ENCODE measurements around the gene PDGFD.

The PDGFD gene

GRCh38 chr11:104145062-104145461 is 18.9 kb downstream of the PDGFD start:
- DNase-seq (ENCODE audit: low read depth in 2 of 2), result no peak

- DNase-seq (ENCODE audit: low read depth in 2 of 2), result no peak
These were observed 21.2 kb downstream of the PDGFD start for GRCh38 chr11:104142698-104143097.

GRCh38 chr11:104136861-104137260 is 27.1 kb downstream of the PDGFD start:
- DNase-seq (ENCODE audit: low read depth in 2 of 2), result no peak

- no peak for DNase-seq (ENCODE audit: low read depth in 2 of 2)
These were observed 29.2 kb downstream of the PDGFD start for GRCh38 chr11:104134745-104135144.

- DNase-seq (ENCODE audit: low read depth in 2 of 2), result no peak
These were observed 33.8 kb downstream of the PDGFD start for GRCh38 chr11:104130161-104130560.

- DNase-seq (ENCODE audit: low read depth in 2 of 2), result no peak
These were observed 34.8 kb downstream of the PDGFD start for GRCh38 chr11:104129145-104129544.

GRCh38 chr11:104127828-104128227 is 36.1 kb downstream of the PDGFD start:
- DNase-seq (ENCODE audit: low read depth in 2 of 2), result no peak

- no peak for DNase-seq (ENCODE audit: low read depth in 2 of 2)
These were observed 37.5 kb downstream of the PDGFD start for GRCh38 chr11:104126464-104126863.

GRCh38 chr11:104124979-104125378 is 39.0 kb downstream of the PDGFD start:
- no peak for DNase-seq (ENCODE audit: low read depth in 2 of 2)

GRCh38 chr11:104122836-104123235 is 41.1 kb downstream of the PDGFD start:
- no peak for DNase-seq (ENCODE audit: low read depth in 2 of 2)

- DNase-seq (ENCODE audit: low read depth in 2 of 2), result no peak
These were observed 41.8 kb downstream of the PDGFD start for GRCh38 chr11:104122011-104122635.

- DNase-seq (ENCODE audit: low read depth in 2 of 2), result no peak
These were observed 43.3 kb downstream of the PDGFD start for GRCh38 chr11:104120493-104121137.

- no peak for DNase-seq (ENCODE audit: low read depth in 2 of 2)
These were observed 45.7 kb downstream of the PDGFD start for GRCh38 chr11:104118105-104118744.

GRCh38 chr11:104113541-104113940 is 50.4 kb downstream of the PDGFD start:
- no peak for DNase-seq (ENCODE audit: low read depth in 2 of 2)

GRCh38 chr11:104106136-104106754 is 57.7 kb downstream of the PDGFD start:
- DNase-seq (ENCODE audit: low read depth in 2 of 2), result no peak

- DNase-seq (ENCODE audit: low read depth in 2 of 2), result no peak
These were observed 58.8 kb downstream of the PDGFD start for GRCh38 chr11:104105155-104105554.

GRCh38 chr11:104104664-104105063 is 59.3 kb downstream of the PDGFD start:
- no peak for DNase-seq (ENCODE audit: low read depth in 2 of 2)

- DNase-seq (ENCODE audit: low read depth in 2 of 2), result no peak
These were observed 59.7 kb downstream of the PDGFD start for GRCh38 chr11:104104201-104104600.

- DNase-seq (ENCODE audit: low read depth in 2 of 2), result no peak
These were observed 65.4 kb downstream of the PDGFD start for GRCh38 chr11:104098555-104098954.

GRCh38 chr11:104098132-104098531 is 65.8 kb downstream of the PDGFD start:
- DNase-seq (ENCODE audit: low read depth in 2 of 2), result no peak

GRCh38 chr11:104096900-104097299 is 67.0 kb downstream of the PDGFD start:
- DNase-seq (ENCODE audit: low read depth in 2 of 2), result no peak

- DNase-seq (ENCODE audit: low read depth in 2 of 2), result no peak
These were observed 68.2 kb downstream of the PDGFD start for GRCh38 chr11:104095791-104096190.

- no peak for DNase-seq (ENCODE audit: low read depth in 2 of 2)
These were observed 69.4 kb downstream of the PDGFD start for GRCh38 chr11:104094576-104094975.
